ENCODE results near the gene SETD7. TPM values are rescaled to one million over a fixed set of nuclear protein-coding genes. Genes with fewer than 3 reads are reported as not detected.
"Not testable (repeated sequence)": the region's sequence is repeated elsewhere in the genome, so short reads cannot be mapped to it uniquely, and the experiment has no call there.

The SETD7 gene
- total and polyA plus RNA-seq, 2 experiments from 2014 or later, result 1.1 to 4.2 TPM

DNA sequence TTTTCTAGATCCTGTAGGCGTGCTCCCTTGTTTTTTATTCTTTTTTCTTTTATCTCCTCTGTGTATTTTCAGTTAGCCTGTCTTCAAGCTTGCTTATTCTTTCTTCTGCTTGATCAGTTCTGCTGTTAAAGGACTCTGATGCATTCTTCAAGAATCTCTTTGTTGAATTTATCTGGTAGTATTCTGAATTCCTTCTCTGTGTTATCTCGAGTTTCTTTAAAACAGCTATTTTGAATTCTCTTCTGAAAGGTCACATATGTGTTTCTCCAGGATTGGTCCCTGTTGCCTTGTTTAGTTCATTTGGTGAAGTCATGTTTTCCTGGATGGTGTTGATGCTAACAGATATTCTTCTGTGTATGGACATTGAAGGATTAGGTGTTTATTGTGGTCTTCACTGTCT is 86.8 kb downstream of the SETD7 start (continued):
- no peak for TF ChIP-seq REST (IDR thresholded peaks at IDR 0.05; ENCODE audit: unreplicated experiment)
- TF ChIP-seq STAT1 (IDR thresholded peaks at IDR 0.05; ENCODE audit: unreplicated experiment), result no peak

- H3K4me2 ChIP-seq; ATAC-seq; H3K27ac ChIP-seq (ENCODE audit: low read depth); H3K4me3 ChIP-seq; H3K4me3 Mint-ChIP-seq; H3K27me3 ChIP-seq (ENCODE audit: insufficient read depth); H4K20me1 ChIP-seq (replicated peaks; ENCODE audit: insufficient read depth); H3K4me1 ChIP-seq (ENCODE audit: insufficient read depth); DNase-seq (ENCODE audit: low spot score); H3K4me1 Mint-ChIP-seq; H2AFZ ChIP-seq; H3K9me2 ChIP-seq (ENCODE audit: insufficient read depth); H3K36me3 ChIP-seq (ENCODE audit: insufficient read depth); H3K27me3 Mint-ChIP-seq (ENCODE audit: insufficient read depth, low read depth, poor library complexity); H3F3A ChIP-seq (replicated peaks; ENCODE audit: low read depth); H3K27ac Mint-ChIP-seq: not testable (repeated sequence)
- peaks cover 81% of the 10 kb centered on the region for H3K79me2 ChIP-seq (replicated peaks; ENCODE audit: insufficient read depth)
- Mint-ChIP-seq H3K9me3 (peaks cover 25% of the 10 kb centered on the region), H3K36me3 (ENCODE audit: low read depth) (peaks cover 53% of the 10 kb centered on the region)
Measured at GRCh38 chr4:139468756-139469155, 87.3 kb downstream of the SETD7 start.

DNA sequence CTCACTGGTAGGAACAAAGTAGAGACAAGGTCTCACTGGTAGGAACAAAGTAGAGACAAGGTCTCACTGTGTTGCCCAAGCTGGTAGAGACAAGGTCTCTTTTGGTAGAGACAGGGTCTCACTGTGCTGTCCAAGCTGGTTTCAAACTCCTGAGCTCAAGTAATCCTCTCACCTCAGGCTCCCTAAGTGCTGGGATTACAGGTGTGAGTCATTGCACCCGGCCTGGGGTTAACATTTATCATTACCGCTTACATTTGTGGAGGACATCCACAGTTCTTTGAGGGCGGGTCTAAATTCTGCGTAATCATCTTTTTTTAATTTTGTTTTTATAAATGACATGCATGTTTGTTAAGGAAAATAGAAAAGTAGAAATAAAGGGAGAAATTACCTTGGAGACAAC is 90.1 kb downstream of the SETD7 start:
- peaks cover 14% of the 10 kb centered on the region for H3K9me3 Mint-ChIP-seq
- Histone ChIP-seq H3K4me1 (ENCODE audit: insufficient read depth) (0 out of 2 replicates have a peak, but pooled peaks cover 2% of the 10 kb centered on the region), H3K4me2 (no peak overlapping the region), H3F3A (replicated peaks; ENCODE audit: low read depth) (no peaks in the 10 kb centered on the region), H3K36me3 (ENCODE audit: insufficient read depth) (no peaks in the 10 kb centered on the region), H3K4me3 (no peak overlapping the region), H3K27ac (ENCODE audit: low read depth) (no peak overlapping the region), H3K9me2 (ENCODE audit: insufficient read depth) (no peaks in the 10 kb centered on the region), H3K27me3 (ENCODE audit: insufficient read depth) (no peaks in the 10 kb centered on the region), H4K20me1 (replicated peaks; ENCODE audit: insufficient read depth) (peaks cover 4% of the 10 kb centered on the region; the same call in 1 of the 2 replicates), H3K79me2 (replicated peaks; ENCODE audit: insufficient read depth) (peaks cover 97% of the 10 kb centered on the region), H2AFZ (no peak overlapping the region)
- ATAC-seq (no peak), DNase-seq (ENCODE audit: low spot score) (no peak)
- peaks cover 32% of the 10 kb centered on the region; the same call in 2 of the 3 replicates for H3K36me3 Mint-ChIP-seq (ENCODE audit: low read depth)
- H3K4me1 Mint-ChIP-seq, result peaks cover 8% of the 10 kb centered on the region
- no peak for TF ChIP-seq EZH2phosphoT487 (IDR thresholded peaks at IDR 0.05; ENCODE audit: unreplicated experiment)
- H3K4me3 Mint-ChIP-seq, result no peak overlapping the region
- no peak overlapping the region for H3K27ac Mint-ChIP-seq
- no peaks in the 10 kb centered on the region for H3K27me3 Mint-ChIP-seq (ENCODE audit: insufficient read depth, low read depth, poor library complexity)

DNA sequence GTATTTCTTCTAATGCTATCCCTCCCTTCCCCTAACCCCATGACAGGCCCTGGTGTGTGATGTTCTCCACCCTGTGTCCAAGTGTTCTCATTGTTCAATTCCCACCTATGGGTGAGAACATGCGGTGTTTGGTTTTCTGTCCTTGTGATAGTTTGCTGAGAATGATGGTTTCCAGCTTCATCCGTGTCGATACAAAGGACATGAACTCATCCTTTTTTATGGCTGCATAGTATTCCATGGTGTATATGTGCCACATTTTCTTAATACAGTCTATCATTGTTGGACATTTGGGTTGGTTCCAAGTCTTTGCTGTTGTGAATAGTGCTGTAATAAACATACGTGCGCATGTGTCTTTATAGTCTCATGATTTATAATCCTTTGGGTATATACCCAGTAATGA is 91.5 kb downstream of the SETD7 start:
- not testable (repeated sequence) for H3K27ac Mint-ChIP-seq; H3K27me3 Mint-ChIP-seq (ENCODE audit: insufficient read depth, low read depth, poor library complexity); H3K4me3 Mint-ChIP-seq; H3K4me3 ChIP-seq; DNase-seq (ENCODE audit: low spot score); H3K9me2 ChIP-seq (ENCODE audit: insufficient read depth); H3F3A ChIP-seq (replicated peaks; ENCODE audit: low read depth); H3K27me3 ChIP-seq (ENCODE audit: insufficient read depth); ATAC-seq; H3K36me3 ChIP-seq (ENCODE audit: insufficient read depth); H3K27ac ChIP-seq (ENCODE audit: low read depth); H3K4me2 ChIP-seq; H3K4me1 ChIP-seq (ENCODE audit: insufficient read depth); H2AFZ ChIP-seq; H4K20me1 ChIP-seq (replicated peaks; ENCODE audit: insufficient read depth)
- Mint-ChIP-seq H3K4me1 (peaks cover 18% of the 10 kb centered on the region), H3K36me3 (ENCODE audit: low read depth) (peaks cover 26% of the 10 kb centered on the region; the same call in 2 of the 3 replicates), H3K9me3 (peaks cover 14% of the 10 kb centered on the region)
- H3K79me2 ChIP-seq (replicated peaks; ENCODE audit: insufficient read depth), result peaks cover 90% of the 10 kb centered on the region
